Neutrophil (primary cell): ENCODE data around the gene NTMT2.
"Not testable (repeated sequence)": the region's sequence is repeated elsewhere in the genome, so short reads cannot be mapped to it uniquely, and the experiment has no call there.

Experiments
- H3K27ac ChIP-seq: fragments of 200-600 bp; sonication (generic); 2 replicates; pipeline ENCODE4 v1.5.1; 2016; ENCODE audit warnings: mild to moderate bottlenecking, moderate library complexity
- H3K27me3 ChIP-seq: fragments of 200-600 bp; sonication (generic); 2 replicates; pipeline ENCODE4 v1.6.0; 2016; ENCODE audit warnings: mild to moderate bottlenecking
- H3K36me3 ChIP-seq: fragments of 200-600 bp; sonication (generic); 2 replicates; pipeline ENCODE4 v1.5.1; 2017
- H3K4me1 ChIP-seq, 2 experiments: fragments of 200-600 bp in 1 of 2; sonication (generic) in 1 of 2; 1 replicate in 1 of 2; 2 replicates in 1 of 2; pipeline versions ENCODE4 v1.5.1 to v1.6.1; 2013 to 2016; ENCODE audit warnings: low read depth in 1 of 2, low read length in 1 of 2, mild to moderate bottlenecking in 1 of 2, moderate library complexity in 1 of 2; ENCODE audit not compliant: control insufficient read depth in 1 of 2, insufficient read depth in 1 of 2
- H3K4me3 ChIP-seq, 2 experiments: fragments of 200-600 bp in 1 of 2; sonication (generic) in 1 of 2; 1 replicate in 1 of 2; 2 replicates in 1 of 2; pipeline ENCODE4 v1.5.1; 2013 to 2016; ENCODE audit warnings: low read depth in 1 of 2, low read length in 1 of 2, mild to moderate bottlenecking in 1 of 2, moderate library complexity in 1 of 2
- H3K9me3 ChIP-seq: fragments of 200-600 bp; sonication (generic); 2 replicates; pipeline ENCODE4 v1.5.1; 2016
- TF ChIP-seq, protein P1 (sequence below): fragments of 200-600 bp; sonication (generic); IDR thresholded peaks from 2 replicates; pipeline ENCODE4 v1.5.1; 2016; ENCODE audit warnings: antibody characterized with exemption

The NTMT2 gene

DNA sequence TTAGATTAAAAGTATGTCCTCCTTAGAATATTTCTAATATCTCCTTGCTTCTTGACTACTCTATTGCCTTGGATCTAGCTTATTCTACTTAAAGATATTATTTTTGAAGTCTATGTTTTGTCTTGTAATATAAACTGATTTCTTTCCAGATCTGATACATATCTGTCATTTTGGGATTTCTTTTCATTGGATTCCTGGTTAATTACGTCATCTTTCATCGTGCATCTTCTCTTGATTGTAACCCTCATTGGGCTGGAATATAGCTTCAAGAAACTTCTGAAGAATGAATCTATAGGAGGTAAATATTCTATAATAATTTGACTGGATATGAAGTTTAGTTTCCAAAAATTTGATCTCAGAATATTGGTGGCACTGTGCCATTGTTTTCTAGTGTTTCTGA lies 12.1 kb downstream of the NTMT2 start:
- Histone ChIP-seq H3K9me3 (no peaks in the 10 kb centered on the region), H3K36me3 (no peaks in the 10 kb centered on the region), H3K4me1 (no peaks in the 10 kb centered on the region), H3K4me3 (no peak overlapping the region), H3K27me3 (no peaks in the 10 kb centered on the region), H3K27ac (no peak overlapping the region)
- TF ChIP-seq, protein P1, sequence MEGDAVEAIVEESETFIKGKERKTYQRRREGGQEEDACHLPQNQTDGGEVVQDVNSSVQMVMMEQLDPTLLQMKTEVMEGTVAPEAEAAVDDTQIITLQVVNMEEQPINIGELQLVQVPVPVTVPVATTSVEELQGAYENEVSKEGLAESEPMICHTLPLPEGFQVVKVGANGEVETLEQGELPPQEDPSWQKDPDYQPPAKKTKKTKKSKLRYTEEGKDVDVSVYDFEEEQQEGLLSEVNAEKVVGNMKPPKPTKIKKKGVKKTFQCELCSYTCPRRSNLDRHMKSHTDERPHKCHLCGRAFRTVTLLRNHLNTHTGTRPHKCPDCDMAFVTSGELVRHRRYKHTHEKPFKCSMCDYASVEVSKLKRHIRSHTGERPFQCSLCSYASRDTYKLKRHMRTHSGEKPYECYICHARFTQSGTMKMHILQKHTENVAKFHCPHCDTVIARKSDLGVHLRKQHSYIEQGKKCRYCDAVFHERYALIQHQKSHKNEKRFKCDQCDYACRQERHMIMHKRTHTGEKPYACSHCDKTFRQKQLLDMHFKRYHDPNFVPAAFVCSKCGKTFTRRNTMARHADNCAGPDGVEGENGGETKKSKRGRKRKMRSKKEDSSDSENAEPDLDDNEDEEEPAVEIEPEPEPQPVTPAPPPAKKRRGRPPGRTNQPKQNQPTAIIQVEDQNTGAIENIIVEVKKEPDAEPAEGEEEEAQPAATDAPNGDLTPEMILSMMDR: no peak

DNA sequence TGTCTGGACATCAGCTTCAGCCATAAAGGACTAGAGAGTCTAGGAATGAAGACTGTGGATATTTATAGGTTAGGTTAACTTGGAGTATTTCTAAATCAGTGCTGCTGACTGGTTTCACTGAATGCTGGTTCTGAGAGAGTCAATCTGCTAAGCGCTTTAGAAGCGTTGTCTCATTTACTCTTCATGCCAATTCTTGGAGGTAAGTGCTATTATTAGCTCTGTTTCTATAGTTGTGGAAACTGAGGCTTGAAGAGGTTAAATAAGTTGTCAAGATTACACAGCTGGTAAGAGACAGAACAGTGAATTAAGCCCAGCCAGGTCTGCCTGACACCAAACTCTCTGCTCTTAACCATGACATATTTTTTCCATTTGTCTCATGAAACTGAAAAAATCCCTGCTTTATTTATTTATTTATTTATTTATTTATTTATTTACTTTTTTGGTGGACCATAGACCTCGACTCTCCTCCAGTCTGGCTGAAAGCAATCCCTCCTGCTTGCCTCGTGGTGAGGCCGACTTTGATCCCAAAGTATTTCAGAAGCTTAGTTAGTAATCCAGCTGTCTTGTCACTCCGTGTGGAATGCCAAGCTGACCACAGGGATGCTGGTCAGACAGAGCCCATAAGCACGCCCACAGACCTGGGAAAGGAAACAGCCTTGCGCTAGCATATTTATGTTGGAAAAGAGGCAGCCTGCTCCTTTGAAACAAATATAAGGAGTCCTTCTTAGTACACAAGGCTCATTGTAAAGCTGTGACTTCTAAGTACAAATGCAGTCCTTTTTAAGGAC lies 16.9 kb downstream of the NTMT2 start:
- H3K4me1 ChIP-seq: no peaks in the 10 kb centered on the region
- no peak overlapping the region for H3K27ac ChIP-seq
- H3K9me3 ChIP-seq: no peaks in the 10 kb centered on the region
- no peaks in the 10 kb centered on the region for H3K36me3 ChIP-seq
- no peaks in the 10 kb centered on the region for H3K27me3 ChIP-seq
- no peak overlapping the region for H3K4me3 ChIP-seq
- TF ChIP-seq, protein P1: no peak

DNA sequence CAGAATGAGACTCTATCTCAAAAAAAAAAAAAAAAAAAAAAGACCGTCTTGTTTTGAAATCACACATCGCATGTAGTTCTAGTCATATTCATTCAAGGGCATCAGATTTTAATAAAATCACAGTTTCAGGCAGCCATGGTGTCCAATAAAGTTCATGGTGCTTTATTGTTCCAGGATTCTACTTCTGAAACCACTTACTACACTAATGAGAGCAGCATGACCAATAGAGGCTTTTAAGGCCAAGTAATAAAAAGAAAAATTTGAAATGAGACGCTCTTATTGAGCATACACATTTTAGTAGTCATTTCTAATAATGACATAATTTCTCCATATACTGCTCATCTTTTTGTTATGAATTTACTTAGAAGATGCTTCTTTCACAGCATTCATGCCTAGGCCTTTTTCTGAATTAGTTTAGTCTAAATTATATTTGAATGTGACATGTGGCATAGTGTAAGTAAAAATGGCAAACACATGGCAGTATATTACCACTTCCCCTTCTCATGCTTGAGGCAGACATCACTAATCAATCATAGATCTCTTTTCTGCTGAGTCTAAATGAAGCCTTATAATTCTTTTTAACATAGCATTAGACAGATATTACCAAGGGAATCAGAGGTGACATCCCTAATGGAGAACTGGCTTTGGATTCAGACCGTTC lies 18.5 kb downstream of the NTMT2 start:
- no peak overlapping the region for H3K27ac ChIP-seq
- H3K4me1 ChIP-seq: no peaks in the 10 kb centered on the region
- TF ChIP-seq, protein P1: no peak
- no peaks in the 10 kb centered on the region for H3K27me3 ChIP-seq
- no peak overlapping the region for H3K4me3 ChIP-seq
- no peaks in the 10 kb centered on the region for H3K36me3 ChIP-seq
- no peaks in the 10 kb centered on the region for H3K9me3 ChIP-seq

DNA sequence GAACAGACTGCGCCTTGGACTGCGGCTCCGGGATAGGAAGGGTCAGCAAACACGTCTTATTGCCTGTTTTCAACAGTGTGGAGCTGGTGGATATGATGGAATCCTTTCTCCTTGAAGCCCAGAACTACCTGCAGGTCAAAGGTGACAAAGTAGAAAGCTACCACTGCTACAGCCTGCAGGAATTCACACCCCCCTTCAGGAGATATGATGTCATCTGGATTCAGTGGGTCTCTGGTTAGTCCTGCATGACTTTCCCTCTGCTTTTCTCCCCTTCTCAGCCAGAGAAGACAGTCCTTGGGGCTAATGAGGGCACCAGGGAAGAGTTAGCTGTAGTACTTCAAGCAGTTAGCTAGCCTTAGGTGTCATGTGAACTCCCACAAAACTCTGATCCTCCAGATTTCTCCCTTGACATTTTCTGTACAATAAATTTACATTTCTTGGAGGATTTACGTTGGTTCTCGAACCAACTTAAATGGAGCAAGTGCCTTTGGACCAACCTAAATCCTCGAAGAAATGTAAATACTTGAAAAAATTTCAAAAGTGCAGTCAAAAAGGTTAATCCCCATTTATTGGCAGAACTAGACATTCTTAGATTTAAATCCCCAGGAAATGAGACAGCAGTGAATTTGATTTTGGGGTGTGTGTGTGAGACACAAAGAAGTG lies 20.9 kb downstream of the NTMT2 start:
- Histone ChIP-seq H3K27ac (no peak overlapping the region), H3K4me1 (no peaks in the 10 kb centered on the region), H3K27me3 (no peaks in the 10 kb centered on the region), H3K36me3 (no peaks in the 10 kb centered on the region), H3K4me3 (no peak overlapping the region), H3K9me3 (no peaks in the 10 kb centered on the region)
- TF ChIP-seq, protein P1: no peak

DNA sequence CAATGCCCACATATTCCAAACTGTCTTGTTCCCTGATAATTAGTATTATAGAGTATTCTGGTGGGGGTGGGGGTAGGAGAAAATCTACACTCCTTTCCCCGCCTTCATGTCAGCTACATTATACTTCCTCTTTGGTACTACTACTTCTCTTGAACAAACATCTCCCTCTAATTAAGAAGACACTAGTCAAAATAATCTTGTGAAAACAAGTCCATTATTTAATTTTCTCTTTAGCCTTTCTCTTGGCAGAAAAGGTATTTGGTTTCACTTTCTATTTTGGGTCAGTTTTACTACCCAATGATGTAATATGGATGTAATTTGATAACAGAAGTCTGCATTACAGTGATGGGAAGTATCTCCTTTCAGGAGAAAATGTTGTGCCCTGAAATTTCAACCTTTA lies 22.5 kb downstream of the NTMT2 start:
- no peak overlapping the region for H3K4me3 ChIP-seq
- H3K27me3 ChIP-seq: no peaks in the 10 kb centered on the region
- no peak overlapping the region for H3K27ac ChIP-seq
- no peaks in the 10 kb centered on the region for H3K4me1 ChIP-seq
- TF ChIP-seq, protein P1: no peak
- no peaks in the 10 kb centered on the region for H3K36me3 ChIP-seq
- no peaks in the 10 kb centered on the region for H3K9me3 ChIP-seq

DNA sequence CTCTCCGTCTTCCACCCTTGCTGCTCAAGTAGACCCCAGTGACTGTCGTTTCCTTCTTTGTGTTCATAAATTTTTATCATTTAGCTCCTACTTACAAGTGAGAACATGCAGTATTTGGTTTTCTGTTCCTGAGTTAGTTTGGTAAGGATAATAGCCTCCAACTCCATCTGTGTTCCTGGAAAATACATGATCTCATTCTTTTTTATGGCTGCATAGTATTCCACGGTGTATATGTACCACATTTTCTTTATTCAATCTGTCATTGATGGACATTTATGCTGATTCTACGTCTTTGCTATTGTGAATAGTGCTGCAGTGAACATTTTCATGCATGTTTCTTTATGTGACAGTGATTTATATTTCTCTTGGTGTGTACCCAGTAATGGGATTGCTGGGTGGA lies 24.8 kb downstream of the NTMT2 start:
- not testable (repeated sequence) for H3K9me3 ChIP-seq, H3K27ac ChIP-seq, H3K36me3 ChIP-seq, H3K4me1 ChIP-seq, H3K27me3 ChIP-seq, H3K4me3 ChIP-seq
